Measurements from ENCODE around the gene ENDOV.

The ENDOV gene

DNA sequence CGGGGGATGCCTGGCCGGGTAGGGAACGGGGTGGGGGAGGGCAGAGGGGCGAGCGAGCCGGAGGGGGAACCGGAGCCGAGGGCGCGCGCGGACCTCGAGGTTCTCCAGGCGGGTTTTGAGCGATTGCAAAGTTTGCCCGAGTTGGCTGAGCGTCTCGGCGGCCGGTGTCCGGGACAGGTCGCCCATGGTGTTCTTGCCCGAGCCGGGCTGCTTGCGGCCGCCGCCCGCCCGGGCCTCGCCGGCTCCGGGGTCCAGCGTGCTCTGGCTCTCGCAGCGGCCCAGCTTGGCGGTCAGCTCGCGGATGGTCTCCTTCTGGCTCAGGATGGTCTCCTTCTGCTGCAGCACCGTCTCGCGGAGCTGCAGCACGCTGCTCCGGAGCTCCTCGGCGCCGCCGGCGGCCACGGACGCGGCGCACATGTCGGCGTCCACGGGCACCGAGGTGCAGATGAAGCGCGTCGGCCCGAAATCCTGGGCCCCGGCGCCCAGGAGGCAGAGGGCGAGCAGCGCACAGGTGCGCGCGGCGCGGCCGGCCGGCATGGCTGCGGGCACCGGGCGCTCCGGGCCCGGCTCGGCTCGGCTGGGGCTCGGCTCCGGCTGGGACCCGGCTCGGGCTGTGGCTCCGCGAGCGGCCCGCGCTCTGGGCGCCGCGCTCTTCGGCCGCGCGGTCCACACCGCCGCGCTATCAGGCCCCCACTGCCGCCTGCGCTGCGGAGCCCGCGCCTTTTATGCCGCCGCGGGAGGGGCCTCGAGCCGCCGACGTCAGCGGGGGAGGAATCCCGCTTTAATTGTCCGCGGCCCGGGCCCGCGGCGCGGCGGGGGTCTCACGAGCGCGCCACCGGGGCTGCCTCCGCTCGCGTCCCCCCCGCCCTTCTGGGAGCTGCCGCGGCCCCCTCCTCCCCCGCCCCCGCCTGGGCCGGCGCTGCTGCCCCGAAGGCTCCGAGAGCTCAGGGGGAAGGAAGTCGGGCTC lies 61.2 kb downstream of the ENDOV start, which contains the start of gene NPTX1:
NPTX1 (minus strand) TSS at position 698 of the 967 bp plus-strand sequence; CDS start at position 537, 161 bp downstream.
- no peak for DNase-seq (ENCODE audit: low read depth)

DNA sequence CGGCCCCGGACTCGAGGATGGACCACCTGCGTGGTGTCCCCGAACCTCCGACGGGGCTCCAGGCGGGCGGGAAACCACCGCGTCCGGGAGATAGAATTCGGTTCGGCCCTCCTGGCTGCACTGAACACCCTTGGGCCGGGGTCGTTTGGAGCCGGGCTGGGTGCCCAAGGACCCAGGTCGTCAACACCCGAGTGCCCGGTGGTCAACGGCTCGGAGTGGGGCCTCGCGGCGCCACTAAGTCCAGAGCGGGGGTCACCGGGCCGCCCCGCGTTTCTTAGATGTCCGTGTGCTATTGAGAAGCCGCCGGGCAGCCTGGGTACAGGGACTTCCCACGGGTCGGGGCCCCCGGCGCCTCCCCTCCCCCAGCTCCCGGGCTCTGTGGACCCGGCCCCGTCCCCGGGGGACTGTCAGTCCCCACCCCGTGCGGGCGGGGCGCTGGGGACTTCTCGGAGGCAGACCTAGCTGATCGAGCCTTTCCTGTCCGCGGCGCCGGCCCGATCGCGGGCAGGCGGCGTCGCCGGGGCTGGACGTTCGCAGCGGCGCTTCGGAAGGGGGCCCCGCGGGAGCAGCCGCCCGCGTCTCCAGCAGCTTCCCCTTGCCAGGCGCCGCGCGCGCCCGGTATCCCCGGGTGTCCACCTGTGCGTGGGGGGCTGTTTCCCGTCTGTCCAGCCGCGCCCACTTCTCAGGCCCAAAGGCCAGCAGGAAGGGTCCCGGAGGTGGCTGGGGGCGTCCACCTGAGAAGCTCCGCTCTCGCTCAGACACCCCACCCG lies 62.1 kb downstream of the ENDOV start:
- no peak overlapping the region for H3K4me3 ChIP-seq (ENCODE audit: low read depth, low read length)
- no peak for DNase-seq (ENCODE audit: low read depth)

More for the DNA sequence above, 61.2 kb downstream of the ENDOV start, which contains the start of gene NPTX1:
- peak within 1 kb of the TSS; percentile 22 for H3K4me3 ChIP-seq (ENCODE audit: low read depth, low read length)

DNA sequence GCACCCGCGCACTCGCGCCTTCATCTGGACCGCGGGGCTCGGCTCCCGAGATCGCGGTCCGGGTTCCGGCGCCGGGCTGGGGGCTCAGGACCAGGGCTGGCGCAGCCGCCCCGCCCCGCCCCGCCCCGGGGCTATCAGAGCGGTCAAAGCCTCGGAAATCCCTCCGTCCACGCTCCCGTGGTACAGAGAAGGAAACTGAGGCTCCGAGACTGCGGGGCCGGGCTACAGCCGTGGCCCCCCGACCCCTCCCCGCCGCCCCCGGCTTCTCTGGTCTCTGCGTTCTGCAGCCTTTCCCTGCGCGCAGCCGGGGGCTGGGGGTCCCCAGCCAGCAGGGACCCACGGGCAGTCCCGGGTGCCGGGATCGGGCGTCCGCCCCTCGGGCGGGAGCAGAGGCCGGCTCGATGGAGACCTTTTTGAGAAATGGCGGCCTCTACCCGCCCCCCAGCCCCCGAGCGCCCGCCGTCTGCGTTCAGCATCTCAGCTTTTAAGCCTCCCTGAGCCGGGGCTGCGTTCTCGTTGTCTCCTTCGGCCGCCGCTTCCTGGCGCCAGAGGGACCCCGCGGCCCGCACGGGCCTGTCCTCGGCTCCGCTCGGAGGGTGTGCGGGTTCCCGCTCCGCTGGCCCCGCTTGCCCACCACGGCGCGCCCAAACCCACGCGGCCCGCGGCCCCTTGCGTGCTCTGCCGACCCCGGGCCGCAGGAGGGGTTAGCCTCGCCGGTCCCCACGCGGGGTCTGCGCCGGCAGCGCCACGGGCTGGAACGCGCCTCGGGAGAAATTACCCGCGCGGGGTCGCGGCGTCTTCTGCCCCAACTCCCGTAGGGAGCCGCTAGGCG lies 62.9 kb downstream of the ENDOV start:
- H3K4me3 ChIP-seq (ENCODE audit: low read depth, low read length): peak overlapping the region; percentile 41
- DNase-seq (ENCODE audit: low read depth): no peak

DNA sequence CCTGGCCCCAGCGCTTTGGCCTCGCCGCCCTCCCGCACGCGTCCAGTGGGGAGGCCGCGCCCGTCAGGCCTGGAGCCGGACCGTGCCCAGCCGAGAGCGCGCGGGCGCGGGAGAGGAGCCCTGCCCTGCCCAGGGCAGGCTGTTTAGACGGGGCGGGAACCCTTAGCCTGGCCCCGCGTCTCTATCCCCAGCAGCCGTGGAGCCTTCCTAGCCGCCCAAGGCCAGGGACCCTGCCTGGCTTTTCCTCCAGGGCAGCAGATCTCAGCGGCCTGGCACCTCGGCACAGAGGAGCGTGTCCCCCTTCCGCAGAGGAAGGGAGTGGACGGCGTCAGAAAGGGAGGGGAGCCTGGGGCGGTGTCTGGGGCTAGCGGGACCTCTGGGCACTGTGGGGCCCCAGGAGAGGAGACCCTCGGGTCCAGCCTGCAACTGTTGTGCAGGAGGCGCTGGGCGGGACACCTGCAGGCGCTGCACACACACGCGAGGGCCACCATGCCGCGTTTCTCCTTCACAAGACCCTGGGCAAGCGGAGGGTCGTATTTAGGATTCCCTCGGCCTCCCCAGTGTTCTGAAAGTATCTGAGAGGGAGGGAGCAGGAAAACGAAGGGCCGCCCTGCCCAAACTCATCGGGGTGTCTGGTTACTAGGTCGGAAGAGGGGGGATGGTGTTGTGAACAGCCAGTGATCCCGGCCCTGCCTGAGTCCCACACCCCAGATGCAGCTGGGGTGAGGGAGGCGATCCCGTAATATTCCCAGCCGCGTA lies 63.7 kb downstream of the ENDOV start:
- DNase-seq (ENCODE audit: low read depth): no peak
- H3K4me3 ChIP-seq (ENCODE audit: low read depth, low read length): peak overlapping the region; percentile 41

DNA sequence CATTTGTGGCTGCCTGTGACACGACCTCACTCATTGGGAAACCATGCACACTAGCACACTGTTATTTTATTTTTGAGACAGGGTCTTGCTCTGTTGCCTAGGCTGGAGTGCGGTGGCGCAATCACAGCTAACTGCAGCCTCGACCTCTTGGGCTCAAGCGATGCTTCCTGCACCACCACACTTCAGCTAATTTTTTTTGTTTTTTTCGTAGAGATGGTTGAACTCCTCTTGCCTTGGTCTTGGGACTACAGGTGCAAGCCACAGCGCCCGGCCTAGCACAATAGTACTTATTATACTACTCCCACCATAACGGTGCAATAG lies 64.2 kb downstream of the ENDOV start:
- no peak for DNase-seq (ENCODE audit: low read depth)
- no peak overlapping the region for H3K4me3 ChIP-seq (ENCODE audit: low read depth, low read length)

DNA sequence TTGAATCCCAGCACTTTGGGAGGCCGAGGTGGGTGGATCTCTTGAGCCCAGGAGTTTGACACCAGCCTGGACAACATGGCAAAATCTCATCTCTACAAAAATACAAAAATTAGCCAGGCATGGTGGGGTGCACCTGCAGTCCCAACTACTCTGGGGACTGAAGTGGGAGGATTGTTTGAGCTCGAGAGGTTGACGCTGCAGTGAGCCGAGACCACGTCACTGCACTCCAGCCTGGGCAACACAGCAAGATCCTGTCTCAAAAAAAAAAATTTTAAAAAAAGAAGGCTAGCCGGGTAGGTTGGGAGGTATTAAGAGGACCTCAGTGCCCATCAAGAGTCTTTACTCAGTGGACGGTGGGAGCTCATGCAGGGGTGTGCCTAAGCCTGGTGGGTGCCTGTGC lies 65.3 kb downstream of the ENDOV start:
- H3K4me3 ChIP-seq (ENCODE audit: low read depth, low read length): no peak overlapping the region
- DNase-seq (ENCODE audit: low read depth): no peak

DNA sequence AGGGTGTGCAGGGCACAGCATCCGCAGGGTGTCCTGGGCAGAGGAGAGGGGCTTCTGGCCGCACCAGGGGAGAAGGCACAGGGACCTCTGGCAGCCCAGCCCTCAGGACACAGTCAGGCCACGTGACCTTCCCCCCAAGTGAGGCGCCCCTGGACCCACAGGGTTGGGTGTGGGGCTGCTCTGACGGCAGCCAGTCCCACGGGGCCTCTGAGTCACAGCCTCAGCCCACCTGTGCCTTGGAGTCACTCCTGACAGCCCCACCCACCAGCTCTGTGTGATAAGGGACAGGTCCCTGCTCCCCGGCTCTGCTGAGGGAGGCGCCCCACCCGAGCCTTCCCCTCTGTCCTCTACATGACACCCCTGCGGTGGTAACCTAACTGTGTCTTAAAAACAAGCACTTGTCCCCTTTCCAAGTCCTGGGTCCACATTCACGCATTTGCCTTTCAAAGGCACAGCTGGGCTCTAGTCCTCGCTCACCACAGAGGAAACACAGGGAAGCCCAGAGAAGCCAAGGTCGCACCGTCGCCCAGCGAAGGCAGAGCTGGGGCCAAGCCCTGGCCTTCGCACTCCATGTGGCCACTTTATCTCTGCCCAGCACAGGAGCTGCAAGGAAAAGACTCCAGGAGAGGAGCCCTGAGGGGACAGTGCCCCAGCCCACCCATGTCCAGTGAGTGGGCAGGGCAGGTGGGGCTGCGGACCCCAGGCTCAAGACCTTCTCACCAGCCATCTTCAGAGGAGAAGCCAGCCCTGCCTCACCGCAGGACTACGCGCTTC lies 66.5 kb downstream of the ENDOV start:
- DNase-seq (ENCODE audit: low read depth): no peak
- H3K4me3 ChIP-seq (ENCODE audit: low read depth, low read length): no peak overlapping the region

DNA sequence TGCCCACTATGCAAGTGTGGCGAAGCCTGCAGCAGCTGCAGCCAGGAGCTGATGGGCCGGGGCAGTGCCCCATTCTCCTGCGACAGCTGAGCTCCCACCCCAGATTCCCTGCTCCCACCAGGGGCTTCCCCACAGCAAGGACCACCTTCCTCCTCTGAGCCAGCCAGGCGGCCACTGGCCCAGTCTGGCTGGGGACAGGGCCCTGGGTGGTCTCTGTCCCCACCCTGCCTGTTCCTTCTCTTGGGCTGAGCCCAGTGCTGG lies 67.0 kb downstream of the ENDOV start:
- DNase-seq (ENCODE audit: low read depth): no peak
- H3K4me3 ChIP-seq (ENCODE audit: low read depth, low read length): no peak overlapping the region

DNA sequence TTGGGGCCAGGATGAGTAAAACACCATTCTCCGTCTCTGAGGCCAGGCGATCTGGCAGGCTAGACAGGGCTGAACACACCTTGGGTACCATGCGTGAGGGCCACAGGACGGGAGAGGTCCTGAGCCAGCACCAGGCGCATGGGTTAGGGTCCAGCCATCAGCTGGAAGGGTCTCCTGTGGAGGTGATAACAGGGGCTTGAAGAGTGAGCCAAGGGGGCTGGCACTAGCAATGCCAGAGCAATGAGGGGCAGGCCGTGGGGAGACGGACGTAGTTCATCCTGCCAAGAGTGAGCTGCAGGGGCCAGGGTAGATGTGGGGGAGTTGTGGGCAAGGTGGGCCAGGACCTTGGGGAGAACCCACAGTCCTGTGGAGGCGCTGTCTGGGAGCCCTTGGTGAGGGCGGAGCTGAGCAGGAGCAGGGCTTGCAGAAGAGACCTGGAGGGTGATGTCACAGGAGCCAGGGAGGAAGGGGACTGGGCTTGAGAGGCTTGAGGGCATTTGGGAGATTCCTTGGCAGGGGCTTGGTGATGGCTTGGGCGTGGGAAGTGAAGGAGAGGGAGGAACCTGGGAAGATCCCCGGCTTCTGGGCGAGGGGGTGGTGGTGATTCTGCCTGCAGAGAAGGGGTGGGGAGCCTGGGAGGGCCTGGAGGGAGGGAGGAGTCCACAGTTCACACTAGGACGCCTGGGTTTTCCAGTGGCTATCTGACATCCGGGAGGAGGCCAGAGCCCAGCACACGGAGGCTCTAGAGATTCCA lies 67.8 kb downstream of the ENDOV start:
- no peak for DNase-seq (ENCODE audit: low read depth)
- H3K4me3 ChIP-seq (ENCODE audit: low read depth, low read length): no peak overlapping the region

DNA sequence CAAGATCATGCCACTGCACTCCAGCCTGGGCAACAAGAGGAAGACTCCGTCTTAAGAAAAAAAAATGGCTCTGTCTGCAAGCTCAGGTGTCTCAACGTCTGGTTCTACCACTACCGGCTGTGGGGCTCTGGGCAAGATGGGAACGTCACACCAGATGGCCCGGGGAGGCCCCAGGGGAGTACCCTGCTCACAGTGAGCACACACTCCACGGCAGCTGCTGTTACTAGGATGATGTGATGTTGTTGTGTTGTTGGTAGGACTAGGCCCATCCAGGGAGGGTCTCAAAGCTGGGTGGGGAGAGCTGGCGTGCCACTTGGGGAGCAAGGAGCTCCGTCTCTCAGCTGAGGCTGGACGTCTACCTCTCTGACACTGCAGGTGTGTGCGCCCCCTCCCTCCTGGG lies 70.9 kb downstream of the ENDOV start:
- DNase-seq (ENCODE audit: low read depth): no peak
- no peak overlapping the region for H3K4me3 ChIP-seq (ENCODE audit: low read depth, low read length)

DNA sequence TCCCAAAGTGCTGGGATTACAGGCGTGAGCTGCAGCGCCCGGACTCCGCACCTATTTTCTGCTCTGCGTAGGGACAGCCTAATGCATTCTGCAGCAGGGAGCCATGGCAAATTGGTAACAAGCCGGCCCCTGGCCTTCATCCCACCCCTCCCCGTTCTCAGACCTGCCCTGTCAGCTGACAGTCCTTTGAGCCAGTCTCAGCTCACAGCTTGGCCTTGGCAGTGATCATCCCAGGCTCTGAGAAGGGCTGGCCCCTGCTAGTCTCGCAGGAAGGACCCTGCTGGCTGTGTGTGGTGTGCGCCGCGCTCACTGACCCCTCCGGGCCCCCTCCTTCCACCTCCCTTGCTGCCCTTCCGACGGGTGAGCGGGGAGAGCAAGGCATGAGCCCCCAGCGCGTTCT lies 71.7 kb downstream of the ENDOV start:
- no peak overlapping the region for H3K4me3 ChIP-seq (ENCODE audit: low read depth, low read length)
- no peak for DNase-seq (ENCODE audit: low read depth)

DNA sequence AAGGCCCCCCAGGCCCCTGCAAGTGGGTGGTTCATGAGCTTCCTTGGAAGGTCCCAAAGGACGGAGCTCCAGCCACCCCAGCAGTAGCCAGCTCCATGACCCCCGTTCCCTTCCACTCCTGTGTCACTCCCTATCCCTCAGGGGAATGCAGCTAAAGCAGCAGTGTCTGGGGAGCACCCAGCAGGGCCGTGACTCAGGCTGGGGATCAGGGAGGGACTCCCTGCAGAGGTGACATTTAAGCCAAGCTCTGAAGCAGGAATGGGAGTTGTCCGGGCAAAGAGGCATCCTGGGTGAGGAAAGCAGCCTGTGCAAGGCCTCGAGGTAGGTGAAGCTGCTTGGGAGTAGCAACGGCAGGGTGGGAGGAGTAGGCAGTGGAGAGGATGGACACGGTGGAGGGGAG lies 72.5 kb downstream of the ENDOV start:
- no peak for DNase-seq (ENCODE audit: low read depth)

More for the DNA sequence above, 72.5 kb downstream of the ENDOV start:
- no peak overlapping the region for H3K4me3 ChIP-seq (ENCODE audit: low read depth, low read length)
